Measurements from ENCODE around the gene KATNBL1.

KATNBL1 gene

GRCh38 chr15:34223904-34224596 lies 14.2 kb upstream of the KATNBL1 start:
- H3K79me2 ChIP-seq (ENCODE audit: insufficient read depth, low read depth), result peaks cover 28% of the 10 kb centered on the region
- no peak for TF ChIP-seq CTCF (conservative IDR thresholded peaks at IDR 0.05; ENCODE audit: low read depth, low read length)
- peak overlapping the region; percentile 91 for H3K9ac ChIP-seq
- peak overlapping the region; percentile 90 for H3K27ac ChIP-seq
- no peaks in the 10 kb centered on the region for H3K27me3 ChIP-seq (ENCODE audit: insufficient read depth, low read depth)
- H3K36me3 ChIP-seq (ENCODE audit: insufficient read depth), result no peaks in the 10 kb centered on the region
- no peak overlapping the region for H3K4me3 ChIP-seq (IDR thresholded peaks at IDR 0.05; ENCODE audit: insufficient read depth, low read depth, low read length)
- peaks cover 11% of the 10 kb centered on the region for H3K4me1 ChIP-seq (ENCODE audit: low read depth, poor library complexity, severe bottlenecking)
- H2AFZ ChIP-seq (ENCODE audit: low read depth), result peak overlapping the region; percentile 88
- peak overlapping the region; percentile 76 for H3K4me2 ChIP-seq
- no peaks in the 10 kb centered on the region for H4K20me1 ChIP-seq (ENCODE audit: insufficient read depth)

- no peaks in the 10 kb centered on the region for H3K27me3 ChIP-seq (ENCODE audit: insufficient read depth, low read depth)
- no peaks in the 10 kb centered on the region for H3K79me2 ChIP-seq (ENCODE audit: insufficient read depth, low read depth)
- no peak overlapping the region for H2AFZ ChIP-seq (ENCODE audit: low read depth)
- no peak overlapping the region for H3K4me2 ChIP-seq
- H4K20me1 ChIP-seq (ENCODE audit: insufficient read depth), result no peaks in the 10 kb centered on the region
- no peaks in the 10 kb centered on the region for H3K4me1 ChIP-seq (ENCODE audit: low read depth, poor library complexity, severe bottlenecking)
- H3K36me3 ChIP-seq (ENCODE audit: insufficient read depth), result no peaks in the 10 kb centered on the region
- no peak for TF ChIP-seq CTCF (conservative IDR thresholded peaks at IDR 0.05; ENCODE audit: low read depth, low read length)
- no peak overlapping the region for H3K4me3 ChIP-seq (IDR thresholded peaks at IDR 0.05; ENCODE audit: insufficient read depth, low read depth, low read length)
- no peak overlapping the region for H3K9ac ChIP-seq
- H3K27ac ChIP-seq, result no peak overlapping the region
Observed at GRCh38 chr15:34217587-34218225, 7.8 kb upstream of the KATNBL1 start.

GRCh38 chr15:34216527-34217270 lies 6.8 kb upstream of the KATNBL1 start:
- H3K4me2 ChIP-seq, result no peak overlapping the region
- no peak for TF ChIP-seq CTCF (conservative IDR thresholded peaks at IDR 0.05; ENCODE audit: low read depth, low read length)

GRCh38 chr15:34214135-34214534 lies 4.2 kb upstream of the KATNBL1 start:
- no peak overlapping the region for H3K27ac ChIP-seq
- no peak overlapping the region for H2AFZ ChIP-seq (ENCODE audit: low read depth)
- TF ChIP-seq CTCF (conservative IDR thresholded peaks at IDR 0.05; ENCODE audit: low read depth, low read length), result no peak
- H3K36me3 ChIP-seq (ENCODE audit: insufficient read depth), result no peaks in the 10 kb centered on the region
- H3K79me2 ChIP-seq (ENCODE audit: insufficient read depth, low read depth), result peaks cover 3% of the 10 kb centered on the region; the same call in 1 of the 2 replicates
- H3K4me1 ChIP-seq (ENCODE audit: low read depth, poor library complexity, severe bottlenecking), result no peaks in the 10 kb centered on the region
- no peak overlapping the region for H3K9ac ChIP-seq
- H3K27me3 ChIP-seq (ENCODE audit: insufficient read depth, low read depth), result no peaks in the 10 kb centered on the region
- no peak overlapping the region for H3K4me3 ChIP-seq (IDR thresholded peaks at IDR 0.05; ENCODE audit: insufficient read depth, low read depth, low read length)
- no peak overlapping the region for H3K4me2 ChIP-seq
- no peaks in the 10 kb centered on the region for H4K20me1 ChIP-seq (ENCODE audit: insufficient read depth)

More at GRCh38 chr15:34216527-34217270, 6.8 kb upstream of the KATNBL1 start:
- no peak overlapping the region for H3K27ac ChIP-seq
- no peaks in the 10 kb centered on the region for H3K36me3 ChIP-seq (ENCODE audit: insufficient read depth)
- no peaks in the 10 kb centered on the region for H3K27me3 ChIP-seq (ENCODE audit: insufficient read depth, low read depth)
- H3K4me1 ChIP-seq (ENCODE audit: low read depth, poor library complexity, severe bottlenecking), result no peaks in the 10 kb centered on the region
- no peak overlapping the region for H3K9ac ChIP-seq
- no peak overlapping the region for H3K4me3 ChIP-seq (IDR thresholded peaks at IDR 0.05; ENCODE audit: insufficient read depth, low read depth, low read length)
- no peak overlapping the region for H2AFZ ChIP-seq (ENCODE audit: low read depth)
- no peaks in the 10 kb centered on the region for H3K79me2 ChIP-seq (ENCODE audit: insufficient read depth, low read depth)
- no peaks in the 10 kb centered on the region for H4K20me1 ChIP-seq (ENCODE audit: insufficient read depth)
